ES-I3 (cell line): Measurements from ENCODE around the gene SEPHS1.

ENCODE experiments used
- H3K36me3 ChIP-seq: 2 replicates; pipeline ENCODE4 v1.6.1; 2013; ENCODE audit warnings: mild to moderate bottlenecking, low read length, control low read depth, moderate library complexity; ENCODE audit not compliant: insufficient read depth
- H3K4me1 ChIP-seq: 2 replicates; pipeline ENCODE4 v1.6.1; 2013; ENCODE audit warnings: mild to moderate bottlenecking, control low read depth, low read length; ENCODE audit not compliant: insufficient read depth
- H3K9ac ChIP-seq: 2 replicates; pipeline ENCODE4 v1.6.1; 2013; ENCODE audit warnings: low read depth, mild to moderate bottlenecking, low read length, moderate library complexity
- H3K9me3 ChIP-seq: 2 replicates; pipeline ENCODE4 v1.6.1; 2013; ENCODE audit warnings: mild to moderate bottlenecking, low read length, moderate library complexity; ENCODE audit not compliant: control insufficient read depth, insufficient read depth

Gene SEPHS1

DNA sequence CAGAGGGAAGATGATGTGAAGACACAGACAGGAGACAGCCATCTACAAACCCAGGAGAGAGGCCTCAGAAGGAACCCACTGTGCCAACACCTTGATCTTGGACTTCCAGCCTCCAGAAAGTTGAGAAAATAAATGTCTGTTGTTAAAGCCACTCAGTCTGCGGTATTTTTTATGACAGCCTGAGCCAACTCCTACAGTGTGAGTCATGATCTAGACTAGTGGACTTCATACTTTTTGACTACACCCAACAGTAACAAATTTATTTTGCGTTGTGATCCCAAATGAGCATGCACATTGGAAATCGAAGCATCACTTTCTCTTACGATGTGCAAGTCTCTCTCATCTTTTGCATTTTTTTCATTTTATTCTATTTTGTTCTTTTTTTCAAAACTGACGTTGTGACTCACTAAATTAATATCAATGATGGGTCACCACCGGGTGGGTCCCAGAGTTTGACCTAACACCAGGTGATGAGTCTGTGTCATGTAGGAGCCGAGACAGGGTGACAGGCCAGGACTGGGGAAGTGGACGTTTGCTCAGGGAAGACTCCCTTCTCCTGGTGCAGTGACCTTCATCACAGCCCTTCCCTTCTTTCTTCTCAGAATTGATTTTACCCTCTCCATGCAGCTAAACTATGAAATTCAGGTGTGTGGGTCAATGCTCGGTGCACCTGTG, 77.1 kb downstream of the SEPHS1 start:
- H3K9me3 ChIP-seq = 0 out of 2 replicates have a peak, but pooled peaks cover 2% of the 10 kb centered on the region
- no peaks in the 10 kb centered on the region for H3K36me3 ChIP-seq
- H3K4me1 ChIP-seq = peaks cover 10% of the 10 kb centered on the region
- H3K9ac ChIP-seq = no peak overlapping the region

DNA sequence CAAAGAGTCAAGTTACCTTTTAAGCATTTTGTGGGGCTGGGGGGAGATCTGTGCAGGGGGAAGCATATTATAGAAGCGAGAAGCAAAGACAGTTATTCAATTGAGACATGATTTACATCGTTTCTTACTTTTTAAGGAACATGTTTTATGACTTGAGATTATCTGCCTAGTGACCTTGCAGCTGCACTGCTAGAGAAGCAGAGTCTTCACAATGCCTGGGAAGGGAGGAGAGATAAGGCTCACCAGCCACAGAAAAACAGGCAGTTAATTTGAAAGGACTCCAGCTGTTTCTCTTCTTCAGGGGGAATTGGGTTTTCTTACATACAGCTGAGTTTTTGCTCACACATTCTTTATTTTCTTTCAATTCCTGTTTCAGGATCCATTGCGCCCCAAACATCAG, 79.3 kb downstream of the SEPHS1 start:
- peaks cover 10% of the 10 kb centered on the region for H3K4me1 ChIP-seq
- no peak overlapping the region for H3K9ac ChIP-seq
- no peaks in the 10 kb centered on the region for H3K9me3 ChIP-seq
- no peaks in the 10 kb centered on the region for H3K36me3 ChIP-seq

DNA sequence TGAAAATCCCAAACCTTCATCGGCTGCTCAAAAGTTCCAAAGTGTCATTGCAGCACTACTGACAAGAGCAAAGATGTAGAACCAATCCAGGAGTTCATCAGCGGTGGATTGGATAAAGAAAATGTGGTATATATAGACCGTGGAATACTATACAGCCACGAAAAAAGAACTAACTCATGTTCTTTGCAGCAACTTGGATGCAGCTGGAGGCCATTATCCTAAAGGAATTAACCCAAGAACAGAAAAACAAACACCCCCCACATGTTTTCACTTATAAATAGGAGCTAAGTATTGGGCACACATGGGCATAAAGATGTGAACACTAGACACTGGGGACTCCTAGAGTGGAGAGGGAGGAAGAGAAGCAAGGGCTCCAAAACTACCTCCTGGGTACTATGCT, 79.8 kb downstream of the SEPHS1 start:
- no peak overlapping the region for H3K9ac ChIP-seq
- no peaks in the 10 kb centered on the region for H3K9me3 ChIP-seq
- H3K36me3 ChIP-seq = no peaks in the 10 kb centered on the region
- H3K4me1 ChIP-seq = peaks cover 10% of the 10 kb centered on the region
